Mesenchymal stem cell (in vitro differentiated cells and primary cell): Measurements from ENCODE around the gene NIPAL3.
"Not testable (repeated sequence)": the region's sequence is repeated elsewhere in the genome, so short reads cannot be mapped to it uniquely, and the experiment has no call there.

Experiments
- DNase-seq: peaks from one replicate; pipeline ENCODE4 v3.0.0-alpha.2; 2013
- H2AFZ ChIP-seq: one replicate; pipeline ENCODE4 v1.6.1; 2013; ENCODE audit warnings: low read depth, mild to moderate bottlenecking, control low read depth, inconsistent platforms, low read length, moderate library complexity
- H2AK5ac ChIP-seq: 2 replicates; pipeline ENCODE4 v1.6.1; 2013; ENCODE audit warnings: low read length, moderate library complexity, mild to moderate bottlenecking, inconsistent platforms; ENCODE audit not compliant: severe bottlenecking
- H2BK120ac ChIP-seq: one replicate; pipeline ENCODE4 v1.6.1; 2013; ENCODE audit warnings: low read depth, mild to moderate bottlenecking, inconsistent platforms, low read length, moderate library complexity
- H2BK12ac ChIP-seq, 2 experiments: one replicate each; pipeline ENCODE4 v1.6.1; 2013; ENCODE audit warnings: inconsistent platforms in 2 of 2, low read length in 2 of 2, mild to moderate bottlenecking in 2 of 2, moderate library complexity in 2 of 2, control low read depth in 1 of 2
- H2BK15ac ChIP-seq: one replicate; pipeline ENCODE4 v1.6.1; 2013; ENCODE audit warnings: mild to moderate bottlenecking, low read depth, inconsistent platforms; ENCODE audit not compliant: poor library complexity, severe bottlenecking
- H2BK5ac ChIP-seq: 2 replicates; pipeline ENCODE4 v1.6.1; 2013; ENCODE audit warnings: low read depth, mild to moderate bottlenecking, low read length, control low read depth, inconsistent platforms; ENCODE audit not compliant: poor library complexity, severe bottlenecking
- H3K14ac ChIP-seq, 2 experiments: one replicate each; pipeline ENCODE4 v1.6.1; 2013; ENCODE audit warnings: inconsistent platforms in 2 of 2, low read length in 2 of 2, control low read depth in 1 of 2, mild to moderate bottlenecking in 1 of 2, moderate library complexity in 1 of 2
- H3K18ac ChIP-seq, 2 experiments: one replicate each; pipeline ENCODE4 v1.6.1; 2013; ENCODE audit warnings: inconsistent platforms in 2 of 2, low read length in 2 of 2, control low read depth in 1 of 2, low read depth in 1 of 2, mild to moderate bottlenecking in 1 of 2
- H3K23ac ChIP-seq, 2 experiments: one replicate each; pipeline ENCODE4 v1.6.1; 2013; ENCODE audit warnings: inconsistent platforms in 2 of 2, low read length in 2 of 2, mild to moderate bottlenecking in 2 of 2, moderate library complexity in 2 of 2, control low read depth in 1 of 2
- H3K27ac ChIP-seq: 2 replicates; pipeline ENCODE4 v1.5.1; 2013; ENCODE audit warnings: mild to moderate bottlenecking, moderate library complexity, low read length, control low read depth, inconsistent platforms; ENCODE audit not compliant: poor library complexity, severe bottlenecking
- H3K27me3 ChIP-seq, 2 experiments: 2 replicates each; pipeline versions ENCODE4 v1.6.1 to v1.7.0; 2013; ENCODE audit warnings: low read length in 2 of 2, mild to moderate bottlenecking in 2 of 2, moderate library complexity in 2 of 2, control low read depth in 1 of 2, inconsistent platforms in 1 of 2; ENCODE audit not compliant: control insufficient read depth in 1 of 2, insufficient read depth in 1 of 2
- H3K36me3 ChIP-seq, 2 experiments: 2 replicates each; pipeline versions ENCODE4 v1.6.1 to v1.7.0; 2013; ENCODE audit warnings: low read length in 2 of 2, control low read depth in 1 of 2, inconsistent platforms in 1 of 2, low read depth in 1 of 2, mild to moderate bottlenecking in 1 of 2; ENCODE audit not compliant: insufficient read depth in 2 of 2, control insufficient read depth in 1 of 2
- H3K4ac ChIP-seq, 2 experiments: one replicate each; pipeline ENCODE4 v1.6.1; 2013; ENCODE audit warnings: inconsistent platforms in 2 of 2, low read length in 2 of 2, mild to moderate bottlenecking in 2 of 2, moderate library complexity in 2 of 2, control low read depth in 1 of 2, low read depth in 1 of 2
- H3K4me1 ChIP-seq: 2 replicates; pipeline ENCODE4 v1.6.1; 2013; ENCODE audit warnings: low read depth, low read length, control low read depth; ENCODE audit not compliant: control insufficient read depth, insufficient read depth
- H3K4me2 ChIP-seq: 2 replicates; pipeline ENCODE4 v1.6.1; 2013; ENCODE audit warnings: low read length, mild to moderate bottlenecking, inconsistent platforms; ENCODE audit not compliant: poor library complexity, severe bottlenecking
- H3K4me3 ChIP-seq, 2 experiments: 2 replicates each; pipeline versions ENCODE4 v1.5.1 to v1.7.0; 2013; ENCODE audit warnings: low read length in 2 of 2, mild to moderate bottlenecking in 2 of 2, control low read depth in 1 of 2, low read depth in 1 of 2; ENCODE audit not compliant: insufficient read depth in 1 of 2
- H3K79me1 ChIP-seq: replicated peaks from 2 replicates; pipeline ENCODE4 v1.6.1; 2013; ENCODE audit warnings: mild to moderate bottlenecking, control low read depth, low read length, inconsistent platforms; ENCODE audit not compliant: poor library complexity, severe bottlenecking
- H3K9ac ChIP-seq: 2 replicates; pipeline ENCODE4 v1.7.0; 2013; ENCODE audit warnings: mild to moderate bottlenecking, low read length, moderate library complexity
- H3K9me3 ChIP-seq: 2 replicates; pipeline ENCODE4 v1.7.0; 2013; ENCODE audit warnings: mild to moderate bottlenecking, low read length; ENCODE audit not compliant: control insufficient read depth
- H4K8ac ChIP-seq: one replicate; pipeline ENCODE4 v1.6.1; 2013; ENCODE audit warnings: inconsistent platforms, mild to moderate bottlenecking, low read length, moderate library complexity
- H4K91ac ChIP-seq: one replicate; pipeline ENCODE4 v1.6.1; 2013; ENCODE audit warnings: mild to moderate bottlenecking, low read length, inconsistent platforms
- WGBS: methylation state at CpG from one replicate; pipeline ENCODE4 v1.1.7; 2013; ENCODE audit warnings: mixed read lengths; 5-methylcytosine and 5-hydroxymethylcytosine counted together

Gene NIPAL3

DNA sequence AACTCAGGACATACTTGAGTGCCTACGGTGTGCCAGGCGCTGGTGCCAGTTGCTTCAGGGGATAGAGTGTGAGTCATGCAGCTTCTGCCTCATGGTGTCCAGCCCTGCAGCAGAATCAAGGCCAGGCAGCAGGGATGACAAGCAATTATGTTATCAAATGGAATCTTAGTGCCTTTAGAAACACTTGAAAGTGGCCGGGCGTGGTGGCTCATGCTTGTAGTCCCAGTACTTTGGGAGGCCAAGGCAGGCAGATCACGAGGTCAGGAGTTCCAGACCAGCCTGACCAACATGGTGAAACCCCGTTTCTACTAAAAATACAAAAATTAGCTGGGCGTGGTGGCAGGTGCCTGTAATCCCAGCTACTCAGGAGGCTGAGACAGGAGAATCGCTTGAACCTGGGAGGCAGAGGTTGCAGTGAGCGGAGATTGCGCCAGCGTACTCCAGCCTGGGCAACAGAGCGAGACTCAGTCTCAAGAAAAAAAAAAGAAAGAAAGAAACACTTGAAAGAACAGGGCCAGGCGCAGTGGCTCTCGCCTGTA is 100.1 kb downstream of the NIPAL3 start:
- not testable (repeated sequence) for H3K9me3 ChIP-seq, H4K91ac ChIP-seq, H2AK5ac ChIP-seq, H2AFZ ChIP-seq, H3K4me2 ChIP-seq, H2BK5ac ChIP-seq, H3K14ac ChIP-seq, H2BK120ac ChIP-seq, H3K79me1 ChIP-seq, H2BK12ac ChIP-seq, H3K4me3 ChIP-seq, H3K36me3 ChIP-seq, H3K23ac ChIP-seq, H4K8ac ChIP-seq, H3K4me1 ChIP-seq, H2BK15ac ChIP-seq, H3K4ac ChIP-seq, H3K9ac ChIP-seq, H3K18ac ChIP-seq, H3K27ac ChIP-seq, H3K27me3 ChIP-seq
- peak; percentile 66 for DNase-seq
- 84% methylated on average over 14 of the region's 14 CpGs for WGBS

DNA sequence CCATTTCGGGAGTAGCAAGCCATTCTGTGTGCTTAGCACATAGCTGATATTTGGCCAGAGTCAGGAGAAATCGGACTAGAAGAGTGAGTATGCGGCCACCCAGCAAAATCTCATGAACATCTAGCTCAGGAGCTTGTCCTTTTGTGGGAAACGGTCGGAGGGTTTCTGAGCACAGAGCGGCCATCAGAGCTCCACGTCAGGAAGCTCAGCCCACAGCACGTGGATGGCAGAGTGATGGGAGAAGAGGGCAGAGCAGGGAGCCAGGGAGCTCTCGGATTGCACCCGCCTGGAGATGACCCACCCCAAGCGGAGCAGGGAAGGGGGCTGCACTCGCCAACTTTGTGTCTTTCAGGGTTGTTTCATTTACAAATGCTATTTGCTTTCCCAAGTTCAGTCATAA is 100.9 kb downstream of the NIPAL3 start:
- Histone ChIP-seq H3K9me3 (no peaks in the 10 kb centered on the region), H2AK5ac (no peak overlapping the region), H3K23ac (no peak overlapping the region), H3K4ac (no peak overlapping the region), H3K18ac (no peak overlapping the region), H3K27me3 (no peaks in the 10 kb centered on the region), H4K8ac (no peak overlapping the region), H2AFZ (no peak overlapping the region), H3K9ac (no peak overlapping the region), H2BK120ac (no peak overlapping the region), H3K4me1 (peaks cover 2% of the 10 kb centered on the region), H3K4me3 (no peak overlapping the region), H2BK5ac (no peak overlapping the region), H3K4me2 (no peak overlapping the region), H3K36me3 (peaks cover 0 to 2% of the 10 kb centered on the region in 2 experiments), H4K91ac (no peak overlapping the region), H3K79me1 (peaks cover 7% of the 10 kb centered on the region), H3K14ac (no peak overlapping the region), H3K27ac (no peak overlapping the region), H2BK12ac (no peak overlapping the region), H2BK15ac (no peak overlapping the region)
- DNase-seq = no peak
- WGBS = 95% methylated on average over 10 of the region's 12 CpGs

DNA sequence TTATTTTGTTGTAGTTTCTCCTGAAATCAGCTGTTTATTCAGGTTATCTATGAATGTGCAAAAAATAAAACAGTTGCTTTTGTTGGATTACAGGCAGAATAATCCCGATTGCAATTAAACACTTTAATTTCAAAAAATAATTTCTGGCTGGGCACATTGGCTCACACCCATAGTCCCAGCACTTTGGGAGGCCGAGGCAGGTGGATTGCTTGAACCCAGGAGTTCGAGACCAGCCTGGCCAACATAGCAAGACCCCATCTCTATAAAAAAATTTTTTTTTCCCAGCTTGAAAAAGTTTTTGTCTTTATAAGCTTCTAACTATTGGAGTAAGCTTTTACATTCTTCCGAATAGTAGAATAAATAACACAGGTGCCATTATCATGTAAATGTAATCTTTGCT is 102.3 kb downstream of the NIPAL3 start:
- WGBS = 100% methylated on average over 2 of the region's 4 CpGs
- no peak overlapping the region for H3K23ac ChIP-seq
- peaks cover 2% of the 10 kb centered on the region for H3K4me1 ChIP-seq
- no peak overlapping the region for H2AFZ ChIP-seq
- no peaks in the 10 kb centered on the region for H3K27me3 ChIP-seq
- H2BK12ac ChIP-seq = no peak overlapping the region
- H3K9ac ChIP-seq = no peak overlapping the region
- no peak overlapping the region for H3K27ac ChIP-seq
- H2BK120ac ChIP-seq = no peak overlapping the region
- peaks cover 3% of the 10 kb centered on the region for H3K79me1 ChIP-seq
- no peak overlapping the region for H4K91ac ChIP-seq
- no peak overlapping the region for H2AK5ac ChIP-seq
- H2BK15ac ChIP-seq = no peak overlapping the region
- no peak for DNase-seq
- H2BK5ac ChIP-seq = no peak overlapping the region
- no peak overlapping the region for H4K8ac ChIP-seq
- H3K36me3 ChIP-seq = peaks cover 0 to 2% of the 10 kb centered on the region in 2 experiments
- no peak overlapping the region for H3K4me3 ChIP-seq
- no peak overlapping the region for H3K4me2 ChIP-seq
- H3K4ac ChIP-seq = no peak overlapping the region
- H3K14ac ChIP-seq = no peak overlapping the region
- H3K9me3 ChIP-seq = no peaks in the 10 kb centered on the region
- no peak overlapping the region for H3K18ac ChIP-seq

DNA sequence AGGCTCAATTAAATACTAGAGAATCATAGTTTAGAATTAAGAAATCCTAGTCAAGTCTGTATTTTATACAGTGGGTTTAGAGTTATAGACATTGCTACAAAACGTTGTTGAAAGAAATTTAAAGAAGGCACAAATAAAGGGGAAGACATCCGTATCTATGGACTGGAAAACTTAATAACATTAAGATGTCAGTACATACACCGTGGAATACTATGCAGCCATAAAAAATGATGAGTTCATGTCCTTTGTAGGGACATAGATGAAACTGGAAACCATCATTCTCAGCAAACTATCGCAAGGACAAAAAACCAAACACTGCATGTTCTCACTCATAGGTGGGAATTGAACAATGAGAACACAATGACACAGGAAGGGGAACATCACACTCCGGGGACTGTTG is 104.7 kb downstream of the NIPAL3 start:
- not testable (repeated sequence) for H2BK12ac ChIP-seq, H2BK120ac ChIP-seq, H3K4ac ChIP-seq, H2AFZ ChIP-seq, H3K4me2 ChIP-seq, H3K9me3 ChIP-seq, H2AK5ac ChIP-seq, H4K8ac ChIP-seq, H3K36me3 ChIP-seq, H2BK5ac ChIP-seq, H3K14ac ChIP-seq, H3K4me1 ChIP-seq, H2BK15ac ChIP-seq, H3K27ac ChIP-seq, H3K9ac ChIP-seq, H4K91ac ChIP-seq, H3K4me3 ChIP-seq, H3K27me3 ChIP-seq, H3K23ac ChIP-seq, DNase-seq, H3K79me1 ChIP-seq, H3K18ac ChIP-seq
- 85% methylated on average over 1 of the region's 5 CpGs for WGBS
